Endodermal cell (in vitro differentiated cells): Measurements from ENCODE around the gene PLXNA2. TPM values are rescaled to one million over a fixed set of nuclear protein-coding genes. Genes with fewer than 3 reads are reported as not detected.

Experiments used
- DNase-seq: peaks from one replicate; pipeline ENCODE4 v3.0.0-alpha.2; 2017
- H3K27ac ChIP-seq: 2 replicates; pipeline ENCODE4 v1.5.1; 2013; ENCODE audit warnings: mild to moderate bottlenecking, low read depth, low read length, moderate library complexity
- H3K27me3 ChIP-seq: 2 replicates; pipeline ENCODE4 v1.6.1; 2013; ENCODE audit warnings: mild to moderate bottlenecking, low read length, moderate library complexity; ENCODE audit not compliant: insufficient read depth, control insufficient read depth, poor library complexity, severe bottlenecking
- H3K36me3 ChIP-seq: 2 replicates; pipeline ENCODE4 v1.7.0; 2013; ENCODE audit warnings: mild to moderate bottlenecking, low read length, moderate library complexity; ENCODE audit not compliant: control insufficient read depth, insufficient read depth
- H3K4me1 ChIP-seq: one replicate; pipeline ENCODE4 v1.7.0; 2013; ENCODE audit warnings: low read length; ENCODE audit not compliant: control insufficient read depth, insufficient read depth
- H3K4me3 ChIP-seq: 2 replicates; pipeline ENCODE4 v1.5.1; 2013; ENCODE audit warnings: mild to moderate bottlenecking, low read length, moderate library complexity
- H3K9ac ChIP-seq: 2 replicates; pipeline ENCODE4 v1.6.1; 2013; ENCODE audit warnings: mild to moderate bottlenecking, low read length, moderate library complexity; ENCODE audit not compliant: poor library complexity, severe bottlenecking; ENCODE audit errors: extremely low read depth
- H3K9me3 ChIP-seq: 2 replicates; pipeline ENCODE4 v1.6.1; 2013; ENCODE audit warnings: mild to moderate bottlenecking, low read length, moderate library complexity; ENCODE audit not compliant: control insufficient read depth
- H3K27ac Mint-ChIP-seq: 2 replicates; pipeline ENCODE4 v1.8.0; 2020; ENCODE audit warnings: mixed read lengths
- H3K27me3 Mint-ChIP-seq: 2 replicates; pipeline ENCODE4 v1.8.0; 2021; ENCODE audit warnings: mild to moderate bottlenecking, mixed read lengths; ENCODE audit not compliant: insufficient read depth
- H3K36me3 Mint-ChIP-seq: 2 replicates; pipeline ENCODE4 v1.8.0; 2020; ENCODE audit warnings: low read depth, mixed read lengths
- H3K4me1 Mint-ChIP-seq: 2 replicates; pipeline ENCODE4 v1.8.0; 2020; ENCODE audit warnings: mixed read lengths
- H3K4me3 Mint-ChIP-seq: 2 replicates; pipeline ENCODE4 v1.8.0; 2020; ENCODE audit warnings: mild to moderate bottlenecking, moderate library complexity, mixed read lengths
- H3K9me3 Mint-ChIP-seq: 2 replicates; pipeline ENCODE4 v1.8.0; 2020; ENCODE audit warnings: mild to moderate bottlenecking, mixed read lengths
- WGBS, 2 experiments: methylation state at CpG; one replicate each; pipeline versions ENCODE4 v1.1.5 to v1.1.7; 2013; ENCODE audit warnings: missing lambda C conversion rate in 2 of 2, mixed read lengths in 1 of 2; ENCODE audit not compliant: insufficient coverage in 1 of 2, insufficient read length in 1 of 2; 5-methylcytosine and 5-hydroxymethylcytosine counted together
- total RNA-seq, 2 donors: library from RNA; stranded (reverse); fragmentation: NEBNext Ultra II Directional in 1 of 2; extraction: Animal tissue kit (Norgen Biotek cat#: 25700) in 1 of 2; gene quantifications; 2 replicates in 1 of 2; 3 replicates in 1 of 2; pipeline ENCODE4 v1.2.1, GENCODE V29; 2021
- TF ChIP-seq, protein P1 (sequence below): fragments of 200-600 bp; sonication (generic); conservative IDR thresholded peaks from 2 replicates; pipeline ENCODE4 v1.5.0; 2021; ENCODE audit warnings: antibody characterized with exemption, mild to moderate bottlenecking

PLXNA2 gene
- total RNA-seq, 2 donors from 2014 or later, result 61.2 to 86.1 TPM

DNA sequence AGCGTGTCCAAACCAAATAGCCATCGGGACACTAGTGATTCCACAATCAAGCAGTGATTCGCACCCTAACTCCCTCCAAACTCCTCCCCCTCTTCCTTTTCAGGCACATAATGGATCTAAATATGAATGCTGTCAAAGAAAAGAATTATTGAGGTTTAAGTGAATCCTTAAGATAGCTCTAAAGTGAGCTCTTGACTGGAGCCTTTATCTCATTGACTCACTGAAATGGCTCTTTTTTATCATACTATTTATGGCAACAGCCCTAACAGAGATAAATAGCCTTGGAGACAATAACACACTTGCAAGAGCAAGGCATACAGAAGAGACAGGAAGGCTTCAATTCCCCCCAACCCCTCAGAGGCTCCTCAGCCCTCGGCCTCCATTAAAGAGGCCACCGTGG is 143.3 kb downstream of the PLXNA2 start:
- H3K4me1 ChIP-seq, result peaks cover 26% of the 10 kb centered on the region
- peaks cover 36% of the 10 kb centered on the region for H3K36me3 Mint-ChIP-seq
- peaks cover 98% of the 10 kb centered on the region for H3K36me3 ChIP-seq
- no peak overlapping the region for H3K4me3 Mint-ChIP-seq
- H3K27ac Mint-ChIP-seq, result no peak overlapping the region
- H3K9ac ChIP-seq, result no peak overlapping the region
- no peaks in the 10 kb centered on the region for H3K9me3 ChIP-seq
- no peak overlapping the region for H3K27ac ChIP-seq
- peaks cover 43% of the 10 kb centered on the region for H3K4me1 Mint-ChIP-seq
- 71 to 97% methylated on average over 2 to 5 of the region's 5 CpGs for WGBS, 2 experiments
- no peak for DNase-seq
- no peaks in the 10 kb centered on the region for H3K27me3 Mint-ChIP-seq
- no peaks in the 10 kb centered on the region for H3K27me3 ChIP-seq
- TF ChIP-seq, protein P1, sequence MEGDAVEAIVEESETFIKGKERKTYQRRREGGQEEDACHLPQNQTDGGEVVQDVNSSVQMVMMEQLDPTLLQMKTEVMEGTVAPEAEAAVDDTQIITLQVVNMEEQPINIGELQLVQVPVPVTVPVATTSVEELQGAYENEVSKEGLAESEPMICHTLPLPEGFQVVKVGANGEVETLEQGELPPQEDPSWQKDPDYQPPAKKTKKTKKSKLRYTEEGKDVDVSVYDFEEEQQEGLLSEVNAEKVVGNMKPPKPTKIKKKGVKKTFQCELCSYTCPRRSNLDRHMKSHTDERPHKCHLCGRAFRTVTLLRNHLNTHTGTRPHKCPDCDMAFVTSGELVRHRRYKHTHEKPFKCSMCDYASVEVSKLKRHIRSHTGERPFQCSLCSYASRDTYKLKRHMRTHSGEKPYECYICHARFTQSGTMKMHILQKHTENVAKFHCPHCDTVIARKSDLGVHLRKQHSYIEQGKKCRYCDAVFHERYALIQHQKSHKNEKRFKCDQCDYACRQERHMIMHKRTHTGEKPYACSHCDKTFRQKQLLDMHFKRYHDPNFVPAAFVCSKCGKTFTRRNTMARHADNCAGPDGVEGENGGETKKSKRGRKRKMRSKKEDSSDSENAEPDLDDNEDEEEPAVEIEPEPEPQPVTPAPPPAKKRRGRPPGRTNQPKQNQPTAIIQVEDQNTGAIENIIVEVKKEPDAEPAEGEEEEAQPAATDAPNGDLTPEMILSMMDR, result no peak
- H3K9me3 Mint-ChIP-seq, result no peaks in the 10 kb centered on the region
- H3K4me3 ChIP-seq, result no peak overlapping the region

DNA sequence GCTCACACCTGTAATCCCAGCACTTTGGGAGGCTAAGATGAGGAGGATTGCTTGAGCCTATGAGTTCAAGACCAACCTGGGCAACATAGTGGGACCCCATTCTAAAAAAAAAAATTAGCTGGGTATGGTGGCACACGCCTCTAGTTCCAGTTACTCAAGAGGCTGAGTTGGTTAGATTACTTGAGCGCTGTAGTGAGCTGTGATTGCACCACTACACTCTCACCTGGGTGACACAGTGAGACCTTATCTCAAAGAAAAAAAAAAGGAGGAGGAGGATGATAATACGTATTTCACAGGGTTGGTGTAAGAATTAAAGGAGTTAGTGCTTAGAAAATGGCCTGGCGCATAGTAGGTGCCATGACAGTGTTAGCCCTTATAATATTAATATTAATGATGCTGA is 144.1 kb downstream of the PLXNA2 start:
- Histone ChIP-seq H3K9me3 (no peaks in the 10 kb centered on the region), H3K36me3 (peaks cover 98% of the 10 kb centered on the region), H3K27me3 (no peaks in the 10 kb centered on the region), H3K4me3 (no peak overlapping the region), H3K4me1 (peaks cover 21% of the 10 kb centered on the region), H3K9ac (no peak overlapping the region), H3K27ac (no peak overlapping the region)
- Mint-ChIP-seq H3K4me1 (peaks cover 36% of the 10 kb centered on the region), H3K27ac (no peak overlapping the region), H3K27me3 (no peaks in the 10 kb centered on the region), H3K4me3 (no peak overlapping the region), H3K9me3 (no peaks in the 10 kb centered on the region), H3K36me3 (peaks cover 41% of the 10 kb centered on the region)
- DNase-seq, result no peak
- TF ChIP-seq, protein P1, result no peak
- WGBS, 2 experiments, result 71 to 100% methylated on average over 2 to 4 of the region's 4 CpGs

- Histone ChIP-seq H3K27me3 (no peaks in the 10 kb centered on the region), H3K4me3 (no peak overlapping the region), H3K36me3 (peaks cover 98% of the 10 kb centered on the region), H3K27ac (no peak overlapping the region), H3K4me1 (peaks cover 13% of the 10 kb centered on the region), H3K9ac (no peak overlapping the region), H3K9me3 (no peaks in the 10 kb centered on the region)
- Mint-ChIP-seq H3K9me3 (no peaks in the 10 kb centered on the region), H3K4me3 (no peak overlapping the region), H3K27ac (no peak overlapping the region), H3K36me3 (peaks cover 47% of the 10 kb centered on the region), H3K4me1 (peaks cover 25% of the 10 kb centered on the region), H3K27me3 (no peaks in the 10 kb centered on the region)
- DNase-seq, result no peak
- TF ChIP-seq, protein P1, result no peak
- 95 to 100% methylated on average over 2 to 7 of the region's 7 CpGs for WGBS, 2 experiments
Observed at GRCh38 chr1:208098773-208099172, 145.4 kb downstream of the PLXNA2 start.
